HG03135 (cell line): ENCODE results near the gene CDH4.

Source experiments
- ATAC-seq: cut with Tn5 transposase; IDR thresholded peaks from one replicate; pipeline ENCODE4 v1.9.1; 2021; ENCODE audit warnings: mild to moderate bottlenecking, moderate library complexity; ENCODE audit not compliant: unreplicated experiment

Gene CDH4

GRCh38 chr20:61354001-61354390 is 101.9 kb downstream of the CDH4 start:
- ATAC-seq = no peak

- no peak for ATAC-seq
Measured at GRCh38 chr20:61354501-61354900, 102.4 kb downstream of the CDH4 start.

DNA sequence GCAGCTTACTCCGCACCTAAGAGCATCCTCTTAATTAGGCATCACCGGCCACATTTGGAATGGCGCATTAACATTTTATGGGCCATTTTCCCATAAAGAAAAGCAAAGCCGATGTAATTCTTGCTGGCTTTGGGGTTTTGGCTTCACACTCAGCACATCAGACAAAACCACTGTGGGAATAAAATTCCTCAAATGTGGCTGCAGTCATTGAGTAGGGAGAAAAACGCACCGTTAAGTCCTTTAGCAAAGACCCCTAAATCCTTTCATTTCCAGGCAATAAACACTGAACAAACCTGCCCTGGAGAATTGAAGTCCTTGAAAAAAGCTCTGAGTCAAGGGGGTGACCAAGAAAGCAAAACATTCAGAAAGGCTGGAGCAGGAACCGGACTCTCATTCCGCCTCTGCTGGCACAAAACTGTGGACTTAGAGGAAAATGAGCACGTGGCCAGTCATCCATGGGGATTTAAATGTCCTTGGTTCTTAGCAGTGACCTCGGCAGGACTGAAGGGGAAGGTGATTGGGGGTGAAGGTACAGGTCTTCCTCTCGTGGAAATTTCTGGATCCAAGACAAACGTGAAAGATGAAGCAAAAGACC is 102.9 kb downstream of the CDH4 start:
- ATAC-seq = no peak

- ATAC-seq = no peak
Measured at GRCh38 chr20:61355585-61355984, 103.5 kb downstream of the CDH4 start.

DNA sequence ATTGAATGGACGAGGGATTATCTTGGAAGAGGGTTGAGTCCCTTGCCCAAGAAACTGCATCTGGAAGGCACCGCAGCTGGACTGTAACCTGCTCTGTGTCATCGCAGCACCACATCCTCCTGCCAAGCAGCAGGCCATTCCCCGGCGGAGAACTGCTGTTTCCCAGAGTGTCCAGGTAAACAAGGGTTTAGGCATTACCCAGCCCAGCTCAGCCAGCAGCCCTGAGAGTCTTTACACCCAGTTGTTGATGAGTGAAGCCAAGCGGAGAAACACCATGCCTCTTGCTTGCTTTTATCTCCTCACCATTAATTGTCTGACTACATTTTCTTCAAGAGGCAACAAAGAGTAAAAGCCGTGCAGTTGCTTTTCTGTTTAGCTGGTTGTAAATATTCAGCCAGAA is 104.1 kb downstream of the CDH4 start:
- ATAC-seq = no peak

DNA sequence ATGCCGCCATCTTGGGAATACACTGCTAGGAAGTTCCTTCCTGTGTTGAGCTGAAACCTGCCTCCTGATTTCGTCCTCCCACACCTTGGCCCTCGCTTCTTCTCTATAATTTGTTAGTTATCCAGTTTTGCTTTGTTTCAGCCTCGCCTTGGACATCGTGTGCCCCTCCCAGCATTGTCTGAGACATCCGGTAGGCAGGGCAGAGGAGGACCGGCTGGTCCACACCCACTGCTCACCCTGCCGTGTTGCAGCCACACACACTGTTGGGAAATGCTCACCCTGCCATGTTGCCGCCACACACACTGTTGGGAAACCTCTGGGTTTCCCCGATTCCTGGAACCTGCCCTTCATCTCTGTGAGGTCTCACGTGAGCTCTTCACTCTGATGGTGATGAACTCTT is 105.1 kb downstream of the CDH4 start:
- no peak for ATAC-seq

DNA sequence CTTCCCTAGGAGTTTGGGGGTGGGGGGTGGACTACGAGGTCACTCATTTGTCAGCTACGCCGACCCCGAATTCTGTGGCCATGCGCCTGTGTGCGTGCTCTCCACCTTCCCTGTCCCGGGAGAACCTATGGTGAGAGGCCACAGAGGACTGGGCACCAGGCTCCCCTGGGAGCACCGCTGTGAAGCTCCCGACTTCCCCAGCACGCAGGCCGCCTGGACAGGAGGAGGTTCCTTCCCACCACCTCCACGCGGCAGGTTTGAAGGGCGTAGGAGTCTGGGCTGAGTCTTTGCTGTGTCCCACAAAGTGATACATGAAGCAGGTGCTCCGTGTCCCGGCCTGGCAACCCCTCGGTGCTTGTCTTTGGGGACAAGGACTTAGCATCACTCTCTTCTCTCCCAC is 107.2 kb downstream of the CDH4 start:
- ATAC-seq = no peak

DNA sequence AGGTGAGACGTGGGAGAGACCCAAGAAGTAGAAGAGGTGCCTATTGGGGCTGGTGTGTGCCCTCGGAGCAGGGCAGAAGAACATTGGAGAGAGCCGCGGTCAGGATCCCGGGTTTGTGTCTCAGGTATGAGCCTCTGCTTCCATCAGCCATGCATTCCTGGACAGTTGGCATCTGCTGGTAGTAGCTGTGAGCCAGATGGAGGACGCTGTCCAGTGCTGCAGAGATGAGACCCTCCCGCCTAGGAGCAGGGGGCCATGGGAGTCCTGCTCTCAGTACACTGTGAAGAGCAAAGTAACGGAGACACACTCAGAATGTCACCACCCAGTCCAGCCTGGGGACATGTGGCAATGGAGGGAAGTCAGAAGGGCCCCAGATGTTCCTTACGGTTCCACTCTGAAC is 108.2 kb downstream of the CDH4 start:
- no peak for ATAC-seq

- ATAC-seq = no peak
Measured at GRCh38 chr20:61360940-61361339, 108.9 kb downstream of the CDH4 start.

DNA sequence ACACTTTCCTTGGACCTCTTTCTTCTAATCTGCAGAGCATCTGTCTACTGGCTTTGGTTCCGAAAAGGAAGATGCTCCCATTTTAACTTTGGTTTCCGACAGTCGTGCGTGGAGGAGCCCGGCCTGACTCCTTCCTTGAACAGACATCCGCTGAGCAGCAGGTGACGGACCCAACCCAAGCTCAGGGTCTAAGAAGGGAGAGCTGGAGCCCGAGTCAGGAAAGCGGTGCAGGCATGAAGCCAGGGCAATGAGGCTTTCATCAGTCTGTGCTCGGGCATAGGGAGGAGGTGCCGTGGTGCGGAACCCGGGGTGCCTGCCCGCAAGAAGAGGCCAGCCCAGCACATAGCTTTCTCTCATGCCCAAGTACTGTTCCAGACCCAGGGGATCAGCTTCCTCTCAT is 109.4 kb downstream of the CDH4 start:
- ATAC-seq = no peak

GRCh38 chr20:61364147-61364546 is 112.1 kb downstream of the CDH4 start:
- no peak for ATAC-seq

- no peak for ATAC-seq
Measured at GRCh38 chr20:61366914-61367313, 114.9 kb downstream of the CDH4 start.

- no peak for ATAC-seq
Measured at GRCh38 chr20:61369731-61370520, 117.9 kb downstream of the CDH4 start.

GRCh38 chr20:61370841-61371303 is 118.8 kb downstream of the CDH4 start:
- ATAC-seq = no peak

DNA sequence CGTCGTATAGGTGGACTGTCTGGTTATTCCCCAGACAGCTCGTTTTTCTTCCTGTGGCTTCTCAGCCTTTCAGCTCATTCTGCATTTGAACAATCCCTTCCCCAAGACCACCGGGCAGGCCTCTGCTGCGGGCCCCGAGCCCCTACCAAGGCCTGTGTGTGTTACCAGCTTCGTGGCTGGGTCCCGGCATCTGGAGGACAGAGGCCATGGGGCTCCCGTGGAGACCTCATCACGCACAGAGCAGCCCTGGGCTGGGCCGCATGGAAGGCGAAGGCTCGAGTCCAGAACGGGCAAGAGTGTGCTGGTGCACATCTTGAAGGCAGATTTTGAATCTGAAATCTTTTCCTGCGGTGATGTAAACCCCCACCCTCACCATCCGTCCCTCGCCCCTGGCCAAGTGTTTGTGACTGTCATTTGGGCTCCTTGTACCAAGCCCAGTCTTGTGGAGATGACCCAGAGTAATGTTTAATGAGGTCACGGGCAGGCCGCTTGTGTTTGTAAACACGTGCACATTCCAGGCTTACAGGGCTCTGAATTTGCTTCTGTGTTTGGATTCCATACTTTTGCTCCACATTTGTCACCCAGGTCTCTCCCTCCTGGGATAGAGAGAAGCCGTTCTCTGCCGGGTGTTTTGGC is 119.6 kb downstream of the CDH4 start:
- ATAC-seq = no peak

GRCh38 chr20:61372137-61373054 is 120.3 kb downstream of the CDH4 start:
- no peak for ATAC-seq

DNA sequence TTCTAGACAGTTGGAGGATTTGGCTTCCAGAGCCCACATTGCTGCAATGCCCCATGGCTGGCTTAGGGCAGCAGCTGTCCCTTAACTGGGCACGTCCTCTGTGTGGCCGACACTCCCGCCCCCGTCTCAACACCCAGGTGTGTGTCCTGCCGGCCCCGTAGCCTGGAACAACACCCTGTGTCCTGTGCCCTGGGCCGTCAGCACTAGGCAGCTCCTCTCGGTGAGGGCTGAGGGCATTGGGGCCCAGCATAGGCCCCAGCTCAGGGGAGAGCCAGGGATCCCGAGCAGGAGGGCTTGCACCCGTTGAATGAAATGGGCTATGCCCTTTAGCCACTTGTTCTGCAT is 121.0 kb downstream of the CDH4 start:
- no peak for ATAC-seq

GRCh38 chr20:61373956-61374545 is 122.0 kb downstream of the CDH4 start:
- no peak for ATAC-seq

DNA sequence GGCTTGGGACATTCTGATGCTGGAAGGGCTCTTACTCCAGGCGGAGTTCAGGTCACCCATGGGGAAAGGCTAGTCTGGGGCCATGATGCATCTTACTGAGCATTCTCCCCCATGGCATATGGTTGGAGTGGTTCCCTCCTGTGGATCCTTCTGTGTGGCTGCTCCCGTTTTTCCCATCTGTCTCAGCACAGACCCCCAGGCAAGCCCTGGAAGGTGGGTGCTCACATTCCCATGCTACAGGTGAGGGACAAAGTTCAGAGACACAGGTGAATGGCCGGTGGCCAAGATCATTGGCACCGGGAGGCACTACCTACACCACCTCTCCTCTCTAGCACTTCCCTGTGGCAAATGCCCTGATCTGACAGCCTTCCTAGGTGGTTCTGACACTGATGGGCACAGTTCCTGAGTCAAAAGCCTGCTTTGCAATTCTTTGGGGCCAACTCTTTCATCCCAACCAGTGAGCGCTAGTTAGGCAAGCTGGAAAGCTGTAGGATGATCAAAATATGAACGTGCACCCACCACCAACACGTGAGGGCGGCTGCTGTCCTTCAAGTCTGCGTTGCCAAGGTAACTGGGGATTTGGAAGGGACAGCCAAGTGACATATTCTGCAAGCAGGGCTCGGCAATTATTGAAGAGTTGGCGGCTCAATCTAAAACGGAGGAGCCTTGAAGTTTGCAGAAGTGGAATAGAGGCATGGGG is 124.6 kb downstream of the CDH4 start:
- no peak for ATAC-seq

DNA sequence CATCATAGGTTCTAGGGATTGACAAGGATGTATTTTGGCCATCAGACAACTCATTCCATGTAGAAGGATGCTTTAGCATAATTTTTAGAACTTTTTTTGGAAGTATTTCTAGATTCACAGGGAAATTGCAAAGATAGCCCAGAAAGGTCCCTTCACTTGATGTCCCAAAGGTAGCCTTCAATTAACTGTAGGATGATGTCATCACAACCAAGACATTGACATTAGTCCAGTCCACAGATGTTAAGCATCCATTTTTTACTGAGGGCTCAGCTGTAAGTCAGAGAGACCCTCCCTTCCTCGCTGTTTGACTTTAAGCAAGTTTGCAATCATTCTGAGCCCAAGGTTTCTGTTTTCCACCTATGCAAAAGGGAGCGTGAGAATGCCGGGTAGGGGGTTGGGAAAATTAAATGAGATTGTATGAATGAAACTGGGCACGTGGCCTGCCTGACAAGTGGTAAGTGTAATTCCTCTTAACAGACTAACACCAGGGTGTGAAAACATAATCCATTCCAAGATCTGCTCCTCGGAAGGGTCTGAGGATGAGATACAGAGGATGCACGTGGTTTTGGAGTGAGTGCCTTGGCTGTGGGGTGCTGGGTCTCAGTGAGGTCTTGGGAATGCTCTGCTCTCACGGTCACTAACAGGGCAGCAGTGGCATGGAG is 126.8 kb downstream of the CDH4 start:
- ATAC-seq = no peak
